ENCODE results near the gene CDK16.
A peak's percentile ranks its signal among the peaks of the same experiment; 100 is the strongest.

Gene CDK16

GRCh38 chrX:47218280-47218919 is at the start of gene CDK16:
TSS of gene CDK16 (plus strand) at chrX:47218681. CDS start at chrX:47223558, 4,877 bp downstream.
- no peak for TF ChIP-seq CTCF (IDR thresholded peaks at IDR 0.05; ENCODE audit: insufficient read depth, low read length, poor library complexity, severe bottlenecking)

GRCh38 chrX:47169273-47169672 is 49.2 kb upstream of the CDK16 start:
- H3K27me3 ChIP-seq (replicated peaks; ENCODE audit: control insufficient read depth, insufficient read depth, low read length) = no peaks in the 10 kb centered on the region
- no peak for TF ChIP-seq CTCF (IDR thresholded peaks at IDR 0.05; ENCODE audit: insufficient read depth, low read length, poor library complexity, severe bottlenecking)
- no peak overlapping the region for H3K4me3 ChIP-seq (replicated peaks; ENCODE audit: low read depth, low read length)
- DNase-seq (ENCODE audit: extremely low read depth, insufficient read length) = no peak
- H3K36me3 ChIP-seq (ENCODE audit: control insufficient read depth, insufficient read depth, low read length) = peaks cover 5% of the 10 kb centered on the region

More at GRCh38 chrX:47218280-47218919, at the start of gene CDK16:
- H3K27me3 ChIP-seq (replicated peaks; ENCODE audit: control insufficient read depth, insufficient read depth, low read length) = no peaks in the 10 kb centered on the region
- peaks cover 23% of the 10 kb centered on the region for H3K36me3 ChIP-seq (ENCODE audit: control insufficient read depth, insufficient read depth, low read length)
- peak within 1 kb of the TSS; percentile 77 for H3K4me3 ChIP-seq (replicated peaks; ENCODE audit: low read depth, low read length)
- DNase-seq (ENCODE audit: extremely low read depth, insufficient read length) = peak; percentile 97

DNA sequence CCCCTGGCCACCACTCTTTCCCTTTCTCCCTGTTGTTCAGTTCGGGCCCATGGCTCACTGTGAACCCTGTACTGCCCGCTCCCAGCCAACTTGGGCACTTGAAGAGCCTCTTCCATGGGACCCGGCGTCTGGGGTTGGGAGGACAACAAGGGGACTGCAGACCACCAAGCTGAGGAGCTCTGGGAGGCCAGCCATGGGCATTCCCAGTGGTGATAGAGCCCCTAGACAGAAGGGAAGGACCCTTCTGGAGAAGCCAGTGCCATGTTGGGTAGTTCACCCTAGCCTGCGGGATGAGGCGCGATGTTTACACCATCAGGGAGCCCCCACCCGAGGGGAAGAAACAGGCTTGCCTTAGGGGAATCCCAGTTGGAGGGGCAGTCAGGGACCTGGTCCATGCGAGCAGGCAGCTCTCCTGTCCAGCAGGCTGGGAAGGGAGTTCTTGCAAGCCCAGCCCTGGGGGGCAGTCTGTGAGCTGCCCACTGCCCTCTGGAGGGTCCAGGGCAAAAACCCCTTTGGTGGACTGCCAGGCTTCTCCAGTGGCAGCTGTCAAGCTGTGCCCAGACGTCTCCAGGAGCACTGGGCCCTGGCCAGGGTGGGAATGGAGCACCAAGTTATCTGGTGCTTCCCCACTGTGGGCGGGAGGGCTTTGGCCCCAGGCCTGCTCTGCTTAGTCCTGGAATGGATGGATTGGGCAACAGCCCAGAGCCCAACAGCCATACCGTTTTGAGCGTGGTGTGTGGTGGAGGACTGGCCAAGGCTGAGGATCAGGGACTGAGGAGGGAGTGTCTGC is 48.6 kb upstream of the CDK16 start:
- Histone ChIP-seq H3K27me3 (replicated peaks; ENCODE audit: control insufficient read depth, insufficient read depth, low read length) (no peaks in the 10 kb centered on the region), H3K36me3 (ENCODE audit: control insufficient read depth, insufficient read depth, low read length) (peaks cover 5% of the 10 kb centered on the region), H3K4me3 (replicated peaks; ENCODE audit: low read depth, low read length) (no peak overlapping the region)
- DNase-seq (ENCODE audit: extremely low read depth, insufficient read length) = no peak
- no peak for TF ChIP-seq CTCF (IDR thresholded peaks at IDR 0.05; ENCODE audit: insufficient read depth, low read length, poor library complexity, severe bottlenecking)

GRCh38 chrX:47170861-47171692 is 47.4 kb upstream of the CDK16 start:
- H3K27me3 ChIP-seq (replicated peaks; ENCODE audit: control insufficient read depth, insufficient read depth, low read length) = no peaks in the 10 kb centered on the region
- no peak for DNase-seq (ENCODE audit: extremely low read depth, insufficient read length)
- peaks cover 8% of the 10 kb centered on the region for H3K36me3 ChIP-seq (ENCODE audit: control insufficient read depth, insufficient read depth, low read length)
- TF ChIP-seq CTCF (IDR thresholded peaks at IDR 0.05; ENCODE audit: insufficient read depth, low read length, poor library complexity, severe bottlenecking) = no peak
- no peak overlapping the region for H3K4me3 ChIP-seq (replicated peaks; ENCODE audit: low read depth, low read length)

DNA sequence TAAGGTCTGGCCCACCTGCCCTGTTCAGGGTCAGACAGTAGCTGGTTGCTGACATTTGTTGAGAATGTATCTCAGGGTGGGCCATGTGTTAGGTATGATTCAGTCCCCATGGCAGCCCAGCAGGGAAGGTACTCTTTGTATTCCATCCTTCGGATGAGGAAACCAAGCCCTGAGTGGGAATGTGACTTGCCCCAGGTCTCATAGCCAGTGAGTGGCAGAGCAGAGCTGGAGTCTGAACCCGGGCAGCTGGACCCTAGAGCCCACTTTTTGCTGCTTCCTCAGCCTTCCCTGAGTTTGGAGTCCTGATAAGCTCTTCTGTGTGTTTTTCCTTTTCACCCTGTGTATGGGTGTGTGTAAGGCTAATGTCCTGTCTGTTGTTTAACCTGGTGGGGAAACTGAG is 46.5 kb upstream of the CDK16 start:
- Histone ChIP-seq H3K27me3 (replicated peaks; ENCODE audit: control insufficient read depth, insufficient read depth, low read length) (no peaks in the 10 kb centered on the region), H3K36me3 (ENCODE audit: control insufficient read depth, insufficient read depth, low read length) (peaks cover 9% of the 10 kb centered on the region), H3K4me3 (replicated peaks; ENCODE audit: low read depth, low read length) (no peak overlapping the region)
- DNase-seq (ENCODE audit: extremely low read depth, insufficient read length) = no peak
- no peak for TF ChIP-seq CTCF (IDR thresholded peaks at IDR 0.05; ENCODE audit: insufficient read depth, low read length, poor library complexity, severe bottlenecking)

Data from GM06990 (cell line).